ENCODE data around the gene SPOUT1.
"Not testable (repeated sequence)": the region's sequence is repeated elsewhere in the genome, so short reads cannot be mapped to it uniquely, and the experiment has no call there.

SPOUT1 gene

DNA sequence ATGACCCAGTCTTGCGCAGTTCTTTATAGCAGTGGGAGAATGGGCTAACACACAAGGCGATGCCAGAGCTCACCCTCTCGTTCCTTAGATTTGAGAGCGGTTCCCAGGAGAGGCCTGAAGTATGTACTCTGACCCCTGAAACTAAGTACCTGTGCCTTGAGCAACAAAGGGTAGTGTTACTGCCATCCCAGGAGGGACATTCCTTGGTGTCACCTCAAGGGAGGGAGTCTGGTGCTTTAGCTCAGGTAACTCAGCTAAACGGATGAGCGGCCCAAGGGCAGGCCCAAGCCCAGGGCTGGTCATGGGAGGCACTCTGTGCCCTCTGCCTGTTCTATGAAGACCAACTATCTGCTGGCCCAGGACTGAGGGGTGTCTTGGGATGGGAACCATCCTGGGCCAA is 31.9 kb upstream of the SPOUT1 start:
- TF ChIP-seq, protein P1, sequence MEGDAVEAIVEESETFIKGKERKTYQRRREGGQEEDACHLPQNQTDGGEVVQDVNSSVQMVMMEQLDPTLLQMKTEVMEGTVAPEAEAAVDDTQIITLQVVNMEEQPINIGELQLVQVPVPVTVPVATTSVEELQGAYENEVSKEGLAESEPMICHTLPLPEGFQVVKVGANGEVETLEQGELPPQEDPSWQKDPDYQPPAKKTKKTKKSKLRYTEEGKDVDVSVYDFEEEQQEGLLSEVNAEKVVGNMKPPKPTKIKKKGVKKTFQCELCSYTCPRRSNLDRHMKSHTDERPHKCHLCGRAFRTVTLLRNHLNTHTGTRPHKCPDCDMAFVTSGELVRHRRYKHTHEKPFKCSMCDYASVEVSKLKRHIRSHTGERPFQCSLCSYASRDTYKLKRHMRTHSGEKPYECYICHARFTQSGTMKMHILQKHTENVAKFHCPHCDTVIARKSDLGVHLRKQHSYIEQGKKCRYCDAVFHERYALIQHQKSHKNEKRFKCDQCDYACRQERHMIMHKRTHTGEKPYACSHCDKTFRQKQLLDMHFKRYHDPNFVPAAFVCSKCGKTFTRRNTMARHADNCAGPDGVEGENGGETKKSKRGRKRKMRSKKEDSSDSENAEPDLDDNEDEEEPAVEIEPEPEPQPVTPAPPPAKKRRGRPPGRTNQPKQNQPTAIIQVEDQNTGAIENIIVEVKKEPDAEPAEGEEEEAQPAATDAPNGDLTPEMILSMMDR (IDR thresholded peaks at IDR 0.05; ENCODE audit: low read depth, low read length): no peak
- H3K4me3 ChIP-seq (replicated peaks in 1 of 2; ENCODE audit: low read depth in 2 of 2, low read length in 2 of 2): no peak overlapping the region
- DNase-seq (ENCODE audit: low read depth in 2 of 2): no peak

DNA sequence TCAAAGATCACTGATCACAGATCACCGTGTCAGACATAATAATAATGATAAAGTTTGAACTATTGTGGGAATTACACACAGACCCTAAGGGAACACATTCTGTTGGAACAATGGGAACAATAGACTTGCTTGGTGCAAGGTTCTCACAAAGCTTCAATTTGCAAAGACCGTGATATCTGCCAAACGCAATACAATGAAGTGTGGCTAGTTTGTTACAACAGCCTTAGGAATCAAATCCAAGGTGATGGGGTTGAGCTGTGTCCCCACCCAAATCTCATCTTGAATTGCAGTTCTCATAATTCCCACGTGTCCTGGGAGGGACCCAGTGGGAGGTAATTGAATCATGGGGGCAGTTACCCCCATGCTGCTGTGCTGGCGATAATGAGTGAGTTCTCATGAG is 31.3 kb upstream of the SPOUT1 start:
- TF ChIP-seq, protein P1 (IDR thresholded peaks at IDR 0.05; ENCODE audit: low read depth, low read length): no peak
- no peak for DNase-seq (ENCODE audit: low read depth in 2 of 2)
- H3K4me3 ChIP-seq (replicated peaks in 1 of 2; ENCODE audit: low read depth in 2 of 2, low read length in 2 of 2): no peak overlapping the region

DNA sequence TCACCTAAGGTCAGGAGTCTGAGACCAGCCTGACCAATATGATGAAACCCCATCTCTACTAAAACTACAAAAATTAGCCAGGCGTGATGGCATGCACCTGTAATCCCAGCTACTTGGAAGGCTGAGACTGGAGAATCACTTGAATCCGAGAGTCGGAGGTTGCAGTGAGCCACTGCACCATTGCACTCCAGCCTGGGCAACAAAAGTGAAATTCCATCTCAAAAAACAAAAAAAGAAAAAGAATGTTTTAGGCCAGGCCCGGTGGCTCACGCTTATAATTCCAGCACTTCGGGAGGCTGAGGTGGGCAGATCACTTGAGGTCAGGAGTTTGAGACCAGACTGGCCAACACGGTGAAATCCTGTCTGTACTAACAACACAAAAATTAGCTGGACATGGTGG is 28.9 kb upstream of the SPOUT1 start:
- not testable (repeated sequence) for DNase-seq (ENCODE audit: low read depth in 2 of 2); H3K4me3 ChIP-seq (replicated peaks in 1 of 2; ENCODE audit: low read depth in 2 of 2, low read length in 2 of 2)

DNA sequence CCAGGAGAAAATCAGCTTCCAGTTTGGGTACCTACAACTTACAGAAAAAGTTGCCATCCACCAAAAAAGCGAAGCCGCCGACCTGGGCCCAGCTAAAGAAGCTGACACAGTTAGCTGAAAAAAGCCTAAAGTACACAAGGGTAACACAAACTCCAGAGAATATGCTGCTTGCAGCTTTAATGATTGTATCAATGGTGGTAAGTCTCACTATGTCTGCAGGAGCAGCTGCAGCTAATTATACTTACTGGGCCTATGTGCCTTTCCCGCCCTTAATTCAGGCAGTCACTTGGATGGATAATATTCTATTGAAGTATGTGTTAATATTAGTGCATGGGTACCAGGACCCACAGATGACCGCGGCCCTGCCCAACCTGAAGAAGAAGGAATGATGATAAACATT is 24.9 kb upstream of the SPOUT1 start:
- H3K4me3 ChIP-seq (replicated peaks in 1 of 2; ENCODE audit: low read depth in 2 of 2, low read length in 2 of 2); DNase-seq (ENCODE audit: low read depth in 2 of 2): not testable (repeated sequence)

DNA sequence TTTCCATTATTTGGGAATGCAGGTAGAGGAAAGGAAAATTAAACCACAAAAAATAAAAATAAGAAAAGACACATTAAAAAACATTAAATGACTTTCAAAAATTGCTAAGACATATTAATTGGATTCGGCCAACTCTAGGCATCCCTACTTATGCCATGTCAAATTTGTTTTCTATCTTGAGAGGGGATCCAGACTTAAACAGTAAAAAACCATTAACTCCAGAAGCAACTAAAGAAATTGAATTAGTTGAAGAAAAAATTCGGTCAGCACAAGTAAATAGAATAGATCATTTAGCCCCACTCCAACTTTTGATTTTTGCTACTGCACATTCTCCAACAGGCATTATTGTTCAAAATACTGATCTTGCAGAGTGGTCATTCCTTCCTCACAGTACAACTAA is 23.1 kb upstream of the SPOUT1 start:
- DNase-seq (ENCODE audit: low read depth in 2 of 2); H3K4me3 ChIP-seq (replicated peaks in 1 of 2; ENCODE audit: low read depth in 2 of 2, low read length in 2 of 2): not testable (repeated sequence)

DNA sequence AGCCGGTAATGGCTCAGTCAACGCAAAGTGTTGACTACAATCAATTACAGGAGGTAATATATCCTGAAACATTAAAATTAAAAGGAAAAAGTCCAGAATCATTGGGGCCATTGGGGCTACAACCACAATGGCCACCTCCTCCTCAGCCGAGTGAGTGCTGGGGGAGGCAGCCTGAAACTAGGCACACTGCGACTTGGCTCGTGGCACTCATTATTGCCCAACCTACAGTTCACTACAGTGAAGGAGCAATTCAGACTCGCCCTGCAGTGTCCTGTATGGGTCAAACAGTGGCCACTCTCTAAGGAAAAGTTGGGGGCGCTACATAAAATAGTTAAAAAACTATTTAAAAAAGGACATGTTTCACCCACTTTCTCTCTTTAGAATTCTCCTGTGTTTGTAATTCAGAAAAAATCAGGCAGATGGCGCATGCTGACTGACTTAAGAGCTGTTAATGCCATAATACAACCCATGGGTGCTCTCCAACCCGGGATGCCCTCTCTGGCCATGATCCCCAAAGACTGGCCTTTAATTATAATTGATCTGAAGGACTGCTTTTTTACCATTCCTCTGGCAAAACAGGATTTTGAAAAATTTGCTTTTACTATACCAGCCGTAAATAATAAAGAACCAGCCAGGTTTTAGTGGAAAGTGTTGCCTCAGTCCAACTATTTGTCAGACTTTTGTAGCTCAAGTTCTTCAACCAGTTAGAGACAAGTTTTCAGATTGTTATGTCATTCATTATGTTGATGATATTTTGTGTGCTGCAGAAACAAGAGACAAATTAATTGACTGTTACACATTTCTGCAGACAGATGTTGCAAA is 22.4 kb upstream of the SPOUT1 start:
- DNase-seq (ENCODE audit: low read depth in 2 of 2): peak; percentile 69 to 75
- H3K4me3 ChIP-seq (replicated peaks in 1 of 2; ENCODE audit: low read depth in 2 of 2, low read length in 2 of 2): not testable (repeated sequence)
- TF ChIP-seq, protein P1 (IDR thresholded peaks at IDR 0.05; ENCODE audit: low read depth, low read length): peak; percentile 36

DNA sequence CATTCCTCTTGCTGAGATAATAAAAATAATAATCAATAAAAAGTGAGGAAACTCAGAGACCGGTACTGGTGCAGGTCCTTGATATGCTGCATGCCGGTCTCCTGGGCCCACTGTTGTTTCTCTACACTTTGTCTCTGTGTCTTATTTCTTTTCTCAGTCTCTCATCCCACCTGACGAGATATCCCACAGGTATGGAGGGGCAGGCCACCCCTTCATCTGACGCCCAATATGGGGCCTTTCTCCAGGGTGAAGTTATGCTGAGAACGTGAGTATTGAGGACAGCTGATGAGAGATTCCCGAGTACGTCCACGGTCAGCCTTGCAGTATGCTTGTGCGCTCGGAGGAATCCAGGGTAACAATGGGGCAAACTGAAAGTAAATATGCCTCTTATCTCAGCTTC is 21.4 kb upstream of the SPOUT1 start:
- H3K4me3 ChIP-seq (replicated peaks in 1 of 2; ENCODE audit: low read depth in 2 of 2, low read length in 2 of 2); DNase-seq (ENCODE audit: low read depth in 2 of 2): not testable (repeated sequence)

DNA sequence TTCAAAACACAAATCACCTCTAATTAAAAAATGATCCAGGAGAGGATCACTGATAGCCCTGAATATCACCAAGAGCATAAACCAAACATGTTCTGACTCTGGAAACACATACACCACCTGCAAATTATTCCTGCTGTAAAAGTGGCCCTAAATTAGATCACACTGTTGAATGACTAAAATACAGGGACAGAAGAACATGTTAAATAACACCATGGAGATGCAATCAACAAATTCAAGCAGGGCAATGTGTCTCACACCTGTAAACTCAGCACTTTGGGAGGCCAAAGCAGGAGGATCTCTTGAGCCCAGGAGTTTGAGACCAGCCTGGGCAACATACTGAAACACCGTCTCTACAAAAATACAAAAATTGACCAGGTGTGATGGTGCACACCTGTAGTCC is 18.2 kb upstream of the SPOUT1 start:
- TF ChIP-seq, protein P1 (IDR thresholded peaks at IDR 0.05; ENCODE audit: low read depth, low read length): no peak
- no peak overlapping the region for H3K4me3 ChIP-seq (replicated peaks in 1 of 2; ENCODE audit: low read depth in 2 of 2, low read length in 2 of 2)
- no peak for DNase-seq (ENCODE audit: low read depth in 2 of 2)

DNA sequence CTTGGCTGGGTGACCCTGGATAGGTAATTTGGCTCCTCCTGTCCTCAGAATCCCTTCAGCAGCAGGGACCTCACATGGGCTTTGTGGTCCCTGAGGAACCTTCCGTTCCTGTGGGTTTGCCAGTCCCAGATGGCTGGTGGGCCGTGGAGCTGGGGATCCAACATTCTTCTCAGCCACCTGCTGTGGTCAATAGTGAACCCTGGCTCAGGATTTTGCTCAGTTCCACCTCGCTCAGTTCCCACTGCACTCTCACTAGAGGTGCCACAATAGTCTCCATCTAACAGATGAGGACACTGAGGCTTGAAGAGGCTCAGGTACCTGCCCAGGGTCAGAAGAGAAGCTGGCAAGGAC is 17.1 kb upstream of the SPOUT1 start:
- TF ChIP-seq, protein P1 (IDR thresholded peaks at IDR 0.05; ENCODE audit: low read depth, low read length): no peak

More for the DNA sequence above, 17.1 kb upstream of the SPOUT1 start:
- no peak for DNase-seq (ENCODE audit: low read depth in 2 of 2)
- H3K4me3 ChIP-seq (replicated peaks in 1 of 2; ENCODE audit: low read depth in 2 of 2, low read length in 2 of 2): no peak overlapping the region
